HEK293T (cell line): Measurements from ENCODE around the gene SYT11.
"Not testable (repeated sequence)": the region's sequence is repeated elsewhere in the genome, so short reads cannot be mapped to it uniquely, and the experiment has no call there.

Experiments used
- CTCF ChIA-PET: fragments of 350-600 bp; formaldehyde crosslinking; extraction: SDS; loops from one replicate; lab custom pipeline; 2021; ENCODE audit warnings: antibody characterized with exemption, inconsistent platforms; lab: Yijun Ruan, JAX
- POLR2A ChIA-PET: fragments of 350-600 bp; formaldehyde crosslinking; extraction: SDS; loops from one replicate; lab custom pipeline; 2020; ENCODE audit warnings: antibody characterized with exemption, inconsistent platforms; lab: Yijun Ruan, JAX
- DNase-seq: peaks from one replicate; pipeline ENCODE4 v3.0.0; 2012; ENCODE audit warnings: mixed read lengths; ENCODE audit errors: extremely low spot score
- ARNT ChIP-seq: fragments of 450-650 bp; IDR thresholded peaks from 2 replicates; pipeline ENCODE4 v1.6.1; 2017; ENCODE audit warnings: mild to moderate bottlenecking
- BHLHE40 ChIP-seq: fragments of 450-650 bp; IDR thresholded peaks from 2 replicates; pipeline ENCODE4 v1.6.1; 2016; ENCODE audit warnings: mild to moderate bottlenecking, moderate library complexity, borderline replicate concordance
- CTBP1 ChIP-seq: fragments of 450-650 bp; IDR thresholded peaks from 2 replicates; pipeline ENCODE4 v1.6.1; 2016; ENCODE audit warnings: borderline replicate concordance
- ELF4 ChIP-seq: fragments of 450-650 bp; IDR thresholded peaks from 2 replicates; pipeline ENCODE4 v1.6.1; 2017; ENCODE audit warnings: antibody characterized with exemption
- FOXA1 ChIP-seq: fragments of 450-650 bp; IDR thresholded peaks from 2 replicates; pipeline ENCODE4 v1.6.1; 2016; ENCODE audit warnings: mild to moderate bottlenecking
- FOXK2 ChIP-seq: fragments of 450-650 bp; IDR thresholded peaks from 2 replicates; pipeline ENCODE4 v1.6.1; 2016; ENCODE audit warnings: mild to moderate bottlenecking
- FOXM1 ChIP-seq: fragments of 450-650 bp; IDR thresholded peaks from 2 replicates; pipeline ENCODE4 v1.6.1; 2017; ENCODE audit warnings: mild to moderate bottlenecking, borderline replicate concordance
- HDGF ChIP-seq: fragments of 450-650 bp; IDR thresholded peaks from 2 replicates; pipeline ENCODE4 v1.6.1; 2017; ENCODE audit warnings: antibody characterized with exemption, borderline replicate concordance
- L3MBTL2 ChIP-seq: fragments of 450-650 bp; conservative IDR thresholded peaks from 2 replicates; pipeline ENCODE4 v1.6.1; 2016; ENCODE audit warnings: mild to moderate bottlenecking
- LEF1 ChIP-seq: fragments of 450-650 bp; IDR thresholded peaks from 2 replicates; pipeline ENCODE4 v1.6.1; 2017; ENCODE audit warnings: mild to moderate bottlenecking, borderline replicate concordance
- NFRKB ChIP-seq: fragments of 450-650 bp; IDR thresholded peaks from 2 replicates; pipeline ENCODE4 v1.6.1; 2016; ENCODE audit warnings: mild to moderate bottlenecking, moderate library complexity
- SP1 ChIP-seq: fragments of 450-650 bp; IDR thresholded peaks from 2 replicates; pipeline ENCODE4 v1.6.1; 2017
- SUZ12 ChIP-seq: fragments of 450-650 bp; IDR thresholded peaks from 2 replicates; pipeline ENCODE4 v1.6.1; 2016; ENCODE audit warnings: mild to moderate bottlenecking
- TARDBP ChIP-seq: fragments of 450-650 bp; IDR thresholded peaks from 2 replicates; pipeline ENCODE4 v1.6.1; 2016
- ZNF384 ChIP-seq: fragments of 450-650 bp; IDR thresholded peaks from 2 replicates; pipeline ENCODE4 v1.6.1; 2016
- TF ChIP-seq, protein P1 (sequence below): fragments of 450-650 bp; IDR thresholded peaks from 2 replicates; pipeline ENCODE4 v1.6.1; 2016

Gene SYT11

GRCh38 chr1:155913969-155914757, 54.8 kb downstream of the SYT11 start:
- TF ChIP-seq ARNT: no peak
- TF ChIP-seq ZNF384: no peak
- TF ChIP-seq L3MBTL2: no peak
- TF ChIP-seq FOXA1: no peak
- TF ChIP-seq CTBP1: no peak
- CTCF ChIA-PET: interaction anchor here (0.8 kb wide), 1 partner anchor 24 kb away, joined by 3 read pairs; no protein-coding TSS in a partner anchor
- DNase-seq: no peak
- POLR2A ChIA-PET: no interaction called here

- no peak for TF ChIP-seq ELF4
- POLR2A ChIA-PET: interaction anchor here (0.6 to 2.3 kb wide), 4 partner anchors 8 to 71 kb away, joined by 3 to 14 read pairs (median 3); partner anchors contain the start of gene KHDC4
Measured at GRCh38 chr1:155918660-155919059, 59.3 kb downstream of the SYT11 start.

DNA sequence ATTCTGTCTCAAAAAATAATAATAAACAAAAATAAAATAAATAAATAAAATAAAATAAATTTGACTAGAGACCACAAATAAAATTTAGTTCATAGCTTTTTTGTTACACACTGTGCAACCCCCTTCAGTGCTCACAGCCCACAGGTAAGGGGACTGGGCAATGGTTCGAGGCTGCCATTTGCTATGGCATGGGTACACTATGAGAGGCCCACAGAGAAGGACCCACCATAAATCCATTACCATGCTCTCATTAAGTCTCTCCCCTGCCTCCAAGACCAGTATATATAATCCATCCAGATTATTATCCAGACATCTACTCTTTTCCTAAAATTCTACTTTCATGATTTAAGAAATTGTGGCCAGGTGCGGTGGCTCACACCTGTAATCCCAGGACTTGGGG, 60.4 kb downstream of the SYT11 start:
- no peak for DNase-seq
- ChIA-PET CTCF (no interaction called here), POLR2A (interaction anchor here (1.3 kb wide), 1 partner anchor 15 kb away, joined by 3 read pairs; no protein-coding TSS in a partner anchor)
- TF ChIP-seq FOXM1: no peak
- TF ChIP-seq FOXA1: no peak
- no peak for TF ChIP-seq TARDBP
- no peak for TF ChIP-seq BHLHE40
- TF ChIP-seq HDGF: no peak
- no peak for TF ChIP-seq ELF4
- no peak for TF ChIP-seq NFRKB
- TF ChIP-seq L3MBTL2: no peak
- no peak for TF ChIP-seq ZNF384
- no peak for TF ChIP-seq SUZ12
- no peak for TF ChIP-seq LEF1
- TF ChIP-seq SP1: no peak
- no peak for TF ChIP-seq CTBP1
- TF ChIP-seq ARNT: no peak

More at GRCh38 chr1:155918660-155919059, 59.3 kb downstream of the SYT11 start:
- DNase-seq: no peak
- CTCF ChIA-PET: interaction anchor here (0.7 kb wide), 1 partner anchor 271 kb away, joined by 4 read pairs; no protein-coding TSS in a partner anchor

DNA sequence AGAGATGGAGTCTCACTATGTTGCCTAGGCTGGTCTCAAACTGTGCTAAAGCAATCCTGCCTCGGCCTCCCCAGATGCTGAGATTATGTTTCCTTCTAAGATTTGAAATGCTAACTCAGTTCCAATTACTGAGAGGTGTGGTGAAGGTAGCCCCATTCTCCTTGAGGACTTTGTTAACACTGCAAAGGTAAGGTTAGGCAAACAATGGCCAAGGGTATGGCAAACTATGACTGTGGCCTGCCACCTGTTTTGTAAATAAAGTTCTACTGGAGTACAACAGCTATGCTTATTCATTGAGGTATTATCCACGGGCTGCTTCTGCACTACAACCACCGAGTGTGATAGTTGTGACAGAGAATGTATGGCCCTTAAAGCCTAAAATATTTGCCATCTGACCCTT, 61.4 kb downstream of the SYT11 start:
- CTCF ChIA-PET: no interaction called here
- TF ChIP-seq FOXK2: no peak
- TF ChIP-seq BHLHE40: no peak
- TF ChIP-seq NFRKB: no peak
- no peak for TF ChIP-seq ARNT
- no peak for TF ChIP-seq TARDBP
- no peak for TF ChIP-seq CTBP1
- TF ChIP-seq HDGF: no peak
- TF ChIP-seq, protein P1, sequence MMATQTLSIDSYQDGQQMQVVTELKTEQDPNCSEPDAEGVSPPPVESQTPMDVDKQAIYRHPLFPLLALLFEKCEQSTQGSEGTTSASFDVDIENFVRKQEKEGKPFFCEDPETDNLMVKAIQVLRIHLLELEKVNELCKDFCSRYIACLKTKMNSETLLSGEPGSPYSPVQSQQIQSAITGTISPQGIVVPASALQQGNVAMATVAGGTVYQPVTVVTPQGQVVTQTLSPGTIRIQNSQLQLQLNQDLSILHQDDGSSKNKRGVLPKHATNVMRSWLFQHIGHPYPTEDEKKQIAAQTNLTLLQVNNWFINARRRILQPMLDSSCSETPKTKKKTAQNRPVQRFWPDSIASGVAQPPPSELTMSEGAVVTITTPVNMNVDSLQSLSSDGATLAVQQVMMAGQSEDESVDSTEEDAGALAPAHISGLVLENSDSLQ: no peak
- TF ChIP-seq SP1: no peak
- TF ChIP-seq ZNF384: no peak
- TF ChIP-seq ELF4: no peak
- TF ChIP-seq SUZ12: no peak
- TF ChIP-seq FOXA1: no peak
- no peak for DNase-seq
- POLR2A ChIA-PET: interaction anchor here (1.8 to 2.0 kb wide), 2 partner anchors 10 to 13 kb away, joined by 5 to 8 read pairs; partner anchors contain the start of gene KHDC4

DNA sequence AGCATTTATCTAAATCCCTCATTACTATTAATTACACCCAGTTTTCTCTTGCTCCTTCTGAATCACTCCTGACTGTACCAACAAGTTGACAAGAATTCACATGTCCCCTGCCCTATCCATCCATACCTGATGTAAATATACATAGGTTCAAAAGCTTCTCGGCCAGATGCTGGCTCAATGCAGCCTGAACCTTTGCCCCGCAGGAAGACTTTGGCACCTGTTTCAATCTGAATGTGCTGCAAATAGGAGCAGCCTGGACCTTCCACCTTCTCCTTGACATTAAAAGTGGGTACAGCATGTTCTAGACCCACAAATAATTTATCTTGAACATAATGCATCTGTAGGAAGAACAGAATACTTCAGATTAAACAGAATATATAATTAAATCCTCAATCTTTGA, 66.1 kb downstream of the SYT11 start:
- no peak for TF ChIP-seq LEF1
- DNase-seq: no peak
- ChIA-PET CTCF (no interaction called here), POLR2A (interaction anchor here (1.4 kb wide), 1 partner anchor 7 kb away, joined by 3 read pairs; no protein-coding TSS in a partner anchor)

DNA sequence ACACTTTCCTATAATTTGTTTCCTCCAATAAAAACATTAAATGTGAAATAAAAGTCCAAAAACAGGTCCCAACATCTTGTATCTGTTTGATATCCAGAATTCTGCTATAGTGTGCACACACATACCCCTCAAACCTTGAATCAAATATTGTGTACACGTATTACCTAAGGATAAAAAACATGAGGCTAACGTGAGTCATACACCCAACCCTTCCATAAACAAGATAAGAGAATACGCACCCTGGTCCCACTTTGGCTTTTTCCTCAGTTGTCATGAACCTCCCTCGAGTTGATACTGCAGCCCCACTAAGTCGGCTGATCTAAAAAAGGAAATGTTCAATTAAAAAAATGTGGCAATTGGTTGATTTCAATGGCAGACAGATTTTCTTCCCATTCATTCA, 69.7 kb downstream of the SYT11 start:
- ChIA-PET CTCF (no interaction called here), POLR2A (interaction anchor here (1.5 kb wide), 1 partner anchor 69 kb away, joined by 3 read pairs; the partner anchor contains the start of gene SYT11)
- no peak for DNase-seq
- TF ChIP-seq TARDBP: no peak
- TF ChIP-seq CTBP1: no peak
- TF ChIP-seq ARNT: no peak
- no peak for TF ChIP-seq FOXM1
- TF ChIP-seq FOXA1: no peak
- TF ChIP-seq ELF4: no peak
- TF ChIP-seq, protein P1: no peak
- TF ChIP-seq SP1: no peak
- TF ChIP-seq LEF1: no peak
- TF ChIP-seq SUZ12: no peak
- no peak for TF ChIP-seq FOXK2

DNA sequence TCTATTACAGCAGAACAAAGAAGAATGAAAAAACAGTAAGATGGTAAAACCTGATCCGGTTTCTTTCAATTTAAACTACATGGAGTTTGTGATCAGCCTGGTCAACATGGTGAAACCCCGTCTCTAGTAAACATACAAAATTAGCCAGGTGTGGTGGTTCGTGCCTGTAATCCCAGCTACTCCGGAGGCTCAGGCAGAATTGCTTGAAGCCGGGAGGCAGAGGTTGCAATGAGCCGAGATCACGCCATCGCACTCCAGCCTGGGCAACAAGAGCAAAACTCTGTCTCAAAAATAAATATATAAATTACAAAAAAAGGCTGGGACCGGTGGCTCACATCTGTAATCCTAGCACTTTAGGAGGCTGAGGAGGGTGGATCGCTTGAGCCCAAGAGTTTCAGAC, 71.4 kb downstream of the SYT11 start:
- POLR2A ChIA-PET: interaction anchor here (0.6 to 5.9 kb wide), 9 partner anchors 10 to 90 kb away, joined by 3 to 79 read pairs (median 5); partner anchors contain the start of genes ARHGEF2, GON4L and SYT11
- not testable (repeated sequence) for DNase-seq
- CTCF ChIA-PET: interaction anchor here (0.6 kb wide), 1 partner anchor 8 kb away, joined by 3 read pairs; no protein-coding TSS in a partner anchor
